Measurements from ENCODE around the gene TIGD4. TPM values are rescaled to one million over a fixed set of nuclear protein-coding genes. Genes with fewer than 3 reads are reported as not detected.

Gene TIGD4
- total RNA-seq = 3.8 and 3.9 TPM in 2 replicates
- long read RNA-seq, partial matches to known transcripts = 0 of 5 reads
- long read RNA-seq, other reads (novel, unspliced or antisense) = 1 of 5 reads

GRCh38 chr4:152779513-152780266, at the start of gene TIGD4, which contains the start of gene ARFIP1:
TIGD4 (minus strand) TSS chr4:152779730; CDS start chr4:152771004, 8,726 bp downstream.
ARFIP1 (plus strand) TSS chr4:152779954; CDS start chr4:152829634, 49,680 bp downstream.
- TF ChIP-seq CTCF (conservative IDR thresholded peaks at IDR 0.05) = peak; percentile 40
- DNase-seq (ENCODE audit: low read depth, low spot score) = peak; percentile 97
- peak within 1 kb of the TSS; percentile 94 for H3K27ac Mint-ChIP-seq (ENCODE audit: unreplicated experiment)
- no peaks in the 10 kb centered on the region for H3K36me3 Mint-ChIP-seq (ENCODE audit: low read depth)
- H3K4me3 Mint-ChIP-seq = peak within 1 kb of the TSS; percentile 100
- no peaks in the 10 kb centered on the region for H3K9me3 Mint-ChIP-seq
- H3K27me3 Mint-ChIP-seq (ENCODE audit: low read depth) = no peaks in the 10 kb centered on the region
- peaks cover 54% of the 10 kb centered on the region for H3K4me1 Mint-ChIP-seq

- H3K36me3 Mint-ChIP-seq (ENCODE audit: low read depth) = peaks cover 59% of the 10 kb centered on the region
- H3K27me3 Mint-ChIP-seq (ENCODE audit: low read depth) = no peaks in the 10 kb centered on the region
- TF ChIP-seq CTCF (conservative IDR thresholded peaks at IDR 0.05) = no peak
- peaks cover 26% of the 10 kb centered on the region for H3K9me3 Mint-ChIP-seq
- no peaks in the 10 kb centered on the region for H3K4me1 Mint-ChIP-seq
- no peak overlapping the region for H3K27ac Mint-ChIP-seq (ENCODE audit: unreplicated experiment)
- DNase-seq (ENCODE audit: low read depth, low spot score) = no peak
- no peak overlapping the region for H3K4me3 Mint-ChIP-seq
These were observed 48.6 kb upstream of the TIGD4 start for GRCh38 chr4:152828122-152828521.

GRCh38 chr4:152825336-152825735, 45.8 kb upstream of the TIGD4 start:
- Mint-ChIP-seq H3K9me3 (peaks cover 34% of the 10 kb centered on the region), H3K27ac (ENCODE audit: unreplicated experiment) (no peak overlapping the region), H3K36me3 (ENCODE audit: low read depth) (peaks cover 63% of the 10 kb centered on the region), H3K4me3 (no peak overlapping the region), H3K27me3 (ENCODE audit: low read depth) (no peaks in the 10 kb centered on the region), H3K4me1 (no peaks in the 10 kb centered on the region)
- no peak for TF ChIP-seq CTCF (conservative IDR thresholded peaks at IDR 0.05)
- no peak for DNase-seq (ENCODE audit: low read depth, low spot score)

GRCh38 chr4:152824561-152824960, 45.0 kb upstream of the TIGD4 start:
- Mint-ChIP-seq H3K4me3 (no peak overlapping the region), H3K4me1 (no peaks in the 10 kb centered on the region), H3K9me3 (peaks cover 35% of the 10 kb centered on the region), H3K27me3 (ENCODE audit: low read depth) (no peaks in the 10 kb centered on the region), H3K27ac (ENCODE audit: unreplicated experiment) (no peak overlapping the region), H3K36me3 (ENCODE audit: low read depth) (peaks cover 70% of the 10 kb centered on the region)
- TF ChIP-seq CTCF (conservative IDR thresholded peaks at IDR 0.05) = no peak
- DNase-seq (ENCODE audit: low read depth, low spot score) = no peak

GRCh38 chr4:152822323-152822722, 42.8 kb upstream of the TIGD4 start:
- no peaks in the 10 kb centered on the region for H3K4me1 Mint-ChIP-seq
- H3K27me3 Mint-ChIP-seq (ENCODE audit: low read depth) = no peaks in the 10 kb centered on the region
- H3K36me3 Mint-ChIP-seq (ENCODE audit: low read depth) = peaks cover 68% of the 10 kb centered on the region
- peaks cover 29% of the 10 kb centered on the region for H3K9me3 Mint-ChIP-seq
- no peak overlapping the region for H3K27ac Mint-ChIP-seq (ENCODE audit: unreplicated experiment)
- no peak overlapping the region for H3K4me3 Mint-ChIP-seq
- no peak for DNase-seq (ENCODE audit: low read depth, low spot score)
- no peak for TF ChIP-seq CTCF (conservative IDR thresholded peaks at IDR 0.05)

Measured in neural crest cell (in vitro differentiated cells).